Stimulated activated CD4-positive, alpha-beta T cell treated with anti-CD3 and anti-CD28 coated beads, Interleukin-4, amount 100 ng/mL, for 4 hours (primary cell): ENCODE measurements around the gene PCDHB5.
"Not testable (repeated sequence)": the region's sequence is repeated elsewhere in the genome, so short reads cannot be mapped to it uniquely, and the experiment has no call there.

Source experiments
- DNase-seq, 2 experiments: peaks; one replicate each; pipeline ENCODE4 v3.0.0-alpha.2; 2020

Gene PCDHB5

DNA sequence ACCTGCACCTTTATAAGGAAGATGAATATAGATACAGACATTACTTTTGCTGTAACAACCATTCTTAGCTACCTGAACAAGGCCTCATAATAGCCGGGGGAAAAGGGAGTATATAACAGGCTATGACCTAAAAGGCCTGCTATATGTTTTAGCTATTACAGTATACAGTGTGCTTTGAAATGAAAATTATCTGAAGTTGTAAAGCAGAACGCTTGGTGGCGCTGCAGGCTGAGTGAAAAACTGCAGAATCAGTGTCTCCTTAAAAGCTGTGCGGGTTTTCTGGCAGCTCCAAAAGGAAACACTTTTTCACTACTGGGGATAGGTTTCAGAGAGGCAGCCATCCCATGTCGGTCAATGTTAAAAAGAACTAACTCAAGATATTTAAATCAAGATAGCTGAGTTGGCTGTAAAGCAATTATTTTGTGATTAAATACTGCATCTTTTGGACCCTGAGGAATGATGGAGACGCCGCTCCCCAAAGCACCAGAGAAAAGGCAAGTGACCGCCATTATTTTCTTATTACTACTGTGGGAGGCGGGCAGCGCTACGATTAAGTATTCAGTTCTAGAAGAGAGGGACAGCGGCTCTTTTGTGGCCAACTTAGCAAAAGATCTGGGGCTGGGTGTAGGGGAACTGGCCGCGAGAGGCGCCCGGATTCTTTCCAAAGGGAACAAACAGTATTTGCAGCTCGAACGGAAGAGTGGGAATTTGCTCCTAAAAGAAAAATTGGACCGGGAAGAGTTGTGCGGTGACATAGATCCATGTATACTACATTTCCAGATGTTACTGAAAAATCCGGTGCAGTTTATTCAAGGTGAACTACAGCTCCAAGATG is 20.8 kb downstream of the PCDHB5 start:
- no peak for DNase-seq

DNA sequence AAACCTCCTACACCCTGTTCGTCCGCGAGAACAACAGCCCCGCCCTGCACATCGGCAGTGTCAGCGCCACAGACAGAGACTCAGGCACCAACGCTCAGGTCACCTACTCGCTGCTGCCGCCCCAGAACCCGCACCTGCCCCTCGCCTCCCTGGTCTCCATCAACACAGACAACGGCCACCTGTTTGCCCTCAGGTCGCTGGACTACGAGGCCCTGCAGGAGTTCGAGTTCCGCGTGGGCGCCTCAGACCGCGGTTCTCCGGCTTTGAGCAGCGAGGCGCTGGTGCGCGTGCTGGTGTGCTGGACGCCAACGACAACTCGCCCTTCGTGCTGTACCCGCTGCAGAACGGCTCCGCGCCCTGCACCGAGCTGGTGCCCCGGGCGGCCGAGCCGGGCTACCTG is 22.4 kb downstream of the PCDHB5 start:
- not testable (repeated sequence) for DNase-seq

DNA sequence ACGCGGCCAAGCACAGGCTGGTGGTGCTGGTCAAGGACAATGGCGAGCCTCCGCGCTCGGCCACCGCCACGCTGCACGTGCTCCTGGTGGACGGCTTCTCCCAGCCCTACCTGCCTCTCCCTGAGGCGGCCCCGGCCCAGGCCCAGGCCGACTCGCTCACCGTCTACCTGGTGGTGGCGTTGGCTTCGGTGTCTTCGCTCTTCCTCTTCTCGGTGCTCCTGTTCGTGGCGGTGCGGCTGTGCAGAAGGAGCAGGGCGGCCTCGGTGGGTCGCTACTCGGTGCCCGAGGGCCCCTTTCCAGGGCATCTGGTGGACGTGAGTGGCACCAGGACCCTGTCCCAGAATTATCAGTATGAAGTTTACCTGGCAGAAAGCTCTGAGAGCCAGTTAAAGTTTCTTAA is 22.9 kb downstream of the PCDHB5 start:
- DNase-seq, result not testable (repeated sequence)

DNA sequence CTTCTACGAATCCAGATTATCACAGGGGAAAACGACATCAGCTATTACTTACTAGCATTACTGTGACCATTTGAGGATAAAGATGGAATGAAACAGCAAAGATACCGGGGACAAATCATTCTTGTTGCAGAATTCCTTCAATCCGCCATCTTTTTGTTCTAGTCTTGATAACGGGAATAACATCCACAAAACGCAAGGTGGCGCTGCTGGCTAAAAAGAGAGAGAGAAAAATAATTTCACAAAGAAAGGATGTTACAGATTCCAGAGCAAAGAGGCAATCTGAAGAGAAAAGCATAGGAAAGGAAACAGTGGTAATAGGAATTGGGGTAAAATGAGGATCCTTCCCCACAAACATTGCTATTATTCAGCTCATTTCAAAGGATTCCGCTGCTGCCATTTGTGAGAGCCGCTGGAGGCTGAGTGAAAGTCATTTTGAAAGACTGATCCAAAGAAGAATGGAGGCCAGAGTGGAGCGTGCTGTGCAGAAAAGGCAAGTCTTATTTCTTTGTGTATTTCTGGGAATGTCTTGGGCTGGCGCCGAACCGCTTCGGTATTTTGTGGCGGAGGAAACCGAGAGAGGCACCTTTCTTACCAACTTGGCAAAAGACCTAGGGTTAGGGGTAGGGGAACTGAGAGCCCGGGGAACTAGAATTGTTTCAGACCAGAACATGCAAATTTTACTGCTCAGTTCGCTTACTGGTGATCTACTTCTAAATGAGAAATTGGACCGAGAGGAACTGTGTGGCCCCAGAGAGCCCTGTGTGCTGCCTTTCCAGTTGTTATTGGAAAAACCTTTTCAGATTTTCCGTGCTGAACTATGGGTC is 37.6 kb downstream of the PCDHB5 start, which contains the start of gene PCDHB7:
Gene PCDHB7, plus strand, starts transcription at position 264 of the 824 bp plus-strand sequence. Its CDS starts 192 bp downstream, at position 456.
- peak in 1 of 2 experiments; percentile 6 for DNase-seq

DNA sequence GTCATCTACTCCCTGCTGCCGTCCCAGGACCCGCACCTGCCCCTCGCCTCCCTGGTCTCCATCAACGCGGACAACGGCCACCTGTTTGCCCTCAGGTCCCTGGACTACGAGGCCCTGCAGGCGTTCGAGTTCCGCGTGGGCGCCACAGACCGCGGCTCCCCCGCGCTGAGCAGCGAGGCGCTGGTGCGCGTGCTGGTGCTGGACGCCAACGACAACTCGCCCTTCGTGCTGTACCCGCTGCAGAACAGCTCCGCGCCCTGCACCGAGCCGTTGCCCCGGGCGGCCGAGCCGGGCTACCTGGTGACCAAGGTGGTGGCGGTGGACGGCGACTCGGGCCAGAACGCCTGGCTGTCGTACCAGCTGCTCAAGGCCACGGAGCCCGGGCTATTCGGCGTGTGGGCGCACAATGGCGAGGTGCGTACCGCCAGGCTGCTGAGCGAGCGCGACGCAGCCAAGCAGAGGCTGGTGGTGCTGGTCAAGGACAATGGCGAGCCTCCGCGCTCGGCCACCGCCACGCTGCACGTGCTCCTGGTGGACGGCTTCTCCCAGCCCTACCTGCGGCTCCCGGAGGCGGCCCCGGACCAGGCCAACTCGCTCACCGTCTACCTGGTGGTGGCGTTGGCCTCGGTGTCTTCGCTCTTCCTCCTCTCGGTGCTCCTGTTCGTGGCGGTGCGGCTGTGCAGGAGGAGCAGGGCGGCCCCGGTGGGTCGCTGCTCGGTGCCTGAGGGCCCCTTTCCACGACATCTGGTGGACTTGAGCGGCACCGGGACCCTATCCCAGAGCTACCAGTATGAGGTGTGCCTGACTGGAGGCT is 39.5 kb downstream of the PCDHB5 start:
- not testable (repeated sequence) for DNase-seq

DNA sequence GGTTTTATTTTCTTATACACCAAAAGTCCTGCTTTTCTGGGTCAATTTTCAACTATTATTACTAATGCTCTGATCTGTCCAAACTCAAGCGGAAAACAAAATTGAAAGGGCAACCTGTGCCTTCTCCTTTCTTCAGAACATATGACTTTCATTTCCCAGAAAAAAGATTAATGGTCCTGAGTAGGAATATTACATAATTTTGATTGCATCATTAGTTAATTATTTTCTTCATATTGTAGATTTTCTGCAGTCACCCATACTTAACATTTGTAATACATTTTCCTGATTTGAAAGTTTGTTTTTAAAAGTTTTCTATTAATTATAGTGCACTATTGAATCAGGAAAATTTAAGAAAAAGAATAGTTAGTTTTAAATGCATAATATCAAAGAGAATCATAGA is 40.9 kb downstream of the PCDHB5 start:
- no peak for DNase-seq

DNA sequence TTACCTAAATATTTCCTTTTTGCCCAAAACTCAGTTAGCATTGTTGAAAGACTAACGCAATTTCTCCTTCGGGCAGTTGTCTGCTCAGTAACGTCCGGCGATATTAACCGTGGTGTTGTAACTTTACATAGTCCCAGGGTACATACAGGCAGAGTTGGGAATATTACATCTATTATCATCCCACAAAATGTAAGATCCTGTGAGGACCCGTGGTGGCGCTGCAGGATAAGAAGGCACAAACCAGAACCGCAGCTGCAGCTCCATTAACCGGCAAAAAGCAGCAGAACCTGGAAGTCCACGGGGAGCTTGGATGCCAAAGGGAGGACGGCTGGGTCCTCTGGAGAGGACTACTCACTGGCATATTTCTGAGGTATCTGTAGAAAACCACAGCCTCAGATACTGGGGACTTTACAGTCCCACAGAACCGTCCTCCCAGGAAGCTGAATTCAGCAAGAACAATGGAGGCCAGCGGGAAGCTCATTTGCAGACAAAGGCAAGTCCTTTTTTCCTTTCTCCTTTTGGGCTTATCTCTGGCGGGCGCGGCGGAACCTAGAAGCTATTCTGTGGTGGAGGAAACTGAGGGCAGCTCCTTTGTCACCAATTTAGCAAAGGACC is 42.7 kb downstream of the PCDHB5 start, which contains the start of gene PCDHB8:
Gene PCDHB8, plus strand, starts transcription at position 214 of the 615 bp plus-strand sequence. Its CDS starts 245 bp downstream, at position 459.
- not testable (repeated sequence) for DNase-seq

DNA sequence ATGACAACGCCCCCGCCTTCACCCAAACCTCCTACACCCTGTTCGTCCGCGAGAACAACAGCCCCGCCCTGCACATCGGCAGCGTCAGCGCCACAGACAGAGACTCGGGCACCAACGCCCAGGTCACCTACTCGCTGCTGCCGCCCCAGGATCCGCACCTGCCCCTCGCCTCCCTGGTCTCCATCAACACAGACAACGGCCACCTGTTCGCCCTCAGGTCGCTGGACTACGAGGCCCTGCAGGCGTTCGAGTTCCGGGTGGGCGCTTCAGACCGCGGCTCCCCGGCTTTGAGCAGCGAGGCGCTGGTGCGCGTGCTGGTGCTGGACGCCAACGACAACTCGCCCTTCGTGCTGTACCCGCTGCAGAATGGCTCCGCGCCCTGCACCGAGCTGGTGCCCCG is 44.4 kb downstream of the PCDHB5 start:
- DNase-seq, result not testable (repeated sequence)

DNA sequence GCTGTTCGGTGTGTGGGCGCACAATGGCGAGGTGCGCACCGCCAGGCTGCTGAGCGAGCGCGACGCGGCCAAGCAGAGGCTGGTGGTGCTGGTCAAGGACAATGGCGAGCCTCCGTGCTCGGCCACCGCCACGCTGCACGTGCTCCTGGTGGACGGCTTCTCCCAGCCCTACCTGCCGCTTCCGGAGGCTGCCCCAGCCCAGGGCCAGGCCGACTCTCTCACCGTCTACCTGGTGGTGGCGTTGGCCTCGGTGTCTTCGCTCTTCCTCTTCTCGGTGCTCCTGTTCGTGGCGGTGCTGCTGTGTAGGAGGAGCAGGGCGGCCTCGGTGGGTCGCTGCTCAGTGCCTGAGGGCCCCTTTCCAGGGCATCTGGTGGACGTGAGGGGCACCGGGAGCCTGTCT is 44.9 kb downstream of the PCDHB5 start:
- not testable (repeated sequence) for DNase-seq

DNA sequence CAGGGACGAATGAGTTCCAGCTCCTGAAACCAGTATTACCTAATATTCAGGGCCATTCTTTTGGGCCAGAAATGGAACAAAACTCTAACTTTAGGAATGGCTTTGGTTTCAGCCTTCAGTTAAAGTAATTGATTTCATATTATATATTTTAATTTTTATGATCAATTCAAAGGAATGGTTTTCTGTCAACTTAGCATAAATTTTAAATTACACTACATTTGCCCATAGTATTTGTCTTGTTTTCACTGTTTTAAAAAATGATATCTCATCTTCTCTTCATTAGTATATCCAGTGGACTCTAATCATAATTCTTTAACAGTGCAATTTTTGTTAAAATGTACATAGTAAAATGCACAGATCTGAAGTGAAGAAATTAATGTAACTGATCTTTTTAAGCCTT is 45.3 kb downstream of the PCDHB5 start:
- no peak for DNase-seq

DNA sequence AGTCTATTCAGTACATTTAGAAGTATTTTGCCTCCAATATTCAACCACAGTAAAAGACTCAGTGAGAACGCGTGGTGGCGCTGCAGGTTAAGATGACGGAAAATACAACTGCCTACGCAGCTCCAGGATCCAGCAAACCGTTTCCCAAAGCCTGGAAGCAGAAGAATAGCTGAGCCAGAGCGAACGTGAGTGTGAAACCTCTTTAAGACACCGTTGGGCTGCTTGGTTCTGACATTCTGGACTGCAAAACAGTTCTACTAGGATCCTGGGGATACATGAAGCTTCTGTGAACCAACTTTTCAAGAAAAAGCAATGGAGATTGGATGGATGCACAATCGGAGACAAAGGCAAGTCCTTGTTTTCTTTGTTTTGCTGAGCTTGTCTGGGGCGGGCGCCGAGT is 47.2 kb downstream of the PCDHB5 start, which contains the start of gene PCDHB16:
Gene PCDHB16, plus strand, starts transcription at position 140 of the 400 bp plus-strand sequence. Its CDS starts 173 bp downstream, at position 313.
- DNase-seq, result no peak

DNA sequence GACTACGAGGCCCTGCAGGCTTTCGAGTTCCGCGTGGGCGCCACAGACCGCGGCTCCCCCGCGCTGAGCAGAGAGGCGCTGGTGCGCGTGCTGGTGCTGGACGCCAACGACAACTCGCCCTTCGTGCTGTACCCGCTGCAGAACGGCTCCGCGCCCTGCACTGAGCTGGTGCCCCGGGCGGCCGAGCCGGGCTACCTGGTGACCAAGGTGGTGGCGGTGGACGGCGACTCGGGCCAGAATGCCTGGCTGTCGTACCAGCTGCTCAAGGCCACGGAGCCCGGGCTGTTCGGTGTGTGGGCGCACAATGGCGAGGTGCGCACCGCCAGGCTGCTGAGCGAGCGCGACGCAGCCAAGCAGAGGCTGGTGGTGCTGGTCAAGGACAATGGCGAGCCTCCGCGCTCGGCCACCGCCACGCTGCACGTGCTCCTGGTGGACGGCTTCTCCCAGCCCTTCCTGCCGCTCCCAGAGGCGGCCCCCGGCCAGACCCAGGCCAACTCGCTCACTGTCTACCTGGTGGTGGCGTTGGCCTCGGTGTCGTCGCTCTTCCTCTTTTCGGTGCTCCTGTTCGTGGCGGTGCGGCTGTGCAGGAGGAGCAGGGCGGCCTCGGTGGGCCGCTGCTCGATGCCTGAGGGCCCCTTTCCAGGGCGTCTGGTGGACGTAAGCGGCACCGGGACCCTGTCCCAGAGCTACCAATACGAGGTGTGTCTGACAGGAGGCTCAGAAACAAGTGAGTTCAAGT is 49.3 kb downstream of the PCDHB5 start:
- not testable (repeated sequence) for DNase-seq

DNA sequence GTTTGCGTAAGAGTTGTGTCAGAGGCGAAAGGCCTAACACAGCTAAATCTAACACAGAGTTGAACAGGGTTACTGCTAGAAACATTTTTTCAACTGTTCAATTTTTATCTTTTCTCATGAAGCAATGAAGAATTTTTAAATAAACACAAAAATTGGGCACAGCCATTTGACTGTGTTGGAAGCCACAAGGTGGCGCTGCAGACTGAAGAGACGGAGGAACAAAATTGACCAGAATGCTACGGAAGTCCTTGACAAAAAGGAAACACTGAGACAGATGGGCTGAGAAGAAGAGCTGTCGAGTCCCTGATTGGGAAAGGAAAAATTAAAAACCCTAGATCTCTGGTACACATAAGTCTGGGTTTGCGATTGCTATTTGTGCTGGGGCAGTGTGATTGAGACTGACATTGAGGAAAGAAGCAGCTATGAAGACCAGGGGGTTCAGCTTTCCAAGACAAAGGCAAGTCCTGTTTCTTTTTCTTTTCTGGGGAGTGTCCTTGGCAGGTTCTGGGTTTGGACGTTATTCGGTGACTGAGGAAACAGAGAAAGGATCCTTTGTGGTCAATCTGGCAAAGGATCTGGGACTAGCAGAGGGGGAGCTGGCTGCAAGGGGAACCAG is 52.0 kb downstream of the PCDHB5 start, which contains the start of gene PCDHB9:
Gene PCDHB9, plus strand, starts transcription at position 265 of the 616 bp plus-strand sequence. Its CDS starts 158 bp downstream, at position 423.
- peak in 1 of 2 experiments; percentile 12 for DNase-seq
